Liver (tissue), 3 donors: Measurements from ENCODE around the gene PSMD12.

ENCODE experiments used
- EGR1 ChIP-seq, 2 donors: IDR thresholded peaks; 2 replicates each; pipeline ENCODE4 v1.6.1; 2016 to 2018; ENCODE audit warnings: antibody characterized with exemption in 2 of 2, low read depth in 2 of 2
- GABPA ChIP-seq, 2 donors: IDR thresholded peaks in 1 of 2; conservative IDR thresholded peaks in 1 of 2; 2 replicates each; pipeline ENCODE4 v1.6.1; 2016; ENCODE audit warnings: antibody characterized with exemption in 2 of 2, mild to moderate bottlenecking in 1 of 2, moderate library complexity in 1 of 2
- RAD21 ChIP-seq, 2 donors: IDR thresholded peaks; 2 replicates each; pipeline ENCODE4 v1.6.1; 2016; ENCODE audit warnings: antibody characterized with exemption in 2 of 2, mild to moderate bottlenecking in 2 of 2
- SP1 ChIP-seq: IDR thresholded peaks from 2 replicates; pipeline ENCODE4 v1.6.1; 2018; ENCODE audit warnings: antibody characterized with exemption, mild to moderate bottlenecking
- YY1 ChIP-seq: IDR thresholded peaks from 2 replicates; pipeline ENCODE4 v1.6.1; 2016; ENCODE audit warnings: antibody characterized with exemption, mild to moderate bottlenecking
- TF ChIP-seq, protein P1 (sequence below): fragments of 150-350 bp; IDR thresholded peaks from 2 replicates; pipeline ENCODE4 v1.5.1; 2017; ENCODE audit warnings: improper control_type of control experiment, low read depth, low read length; ENCODE audit not compliant: missing input control
- TF ChIP-seq, protein P2 (sequence below): IDR thresholded peaks from 2 replicates; pipeline ENCODE4 v1.6.1; 2016; ENCODE audit warnings: antibody characterized with exemption, mild to moderate bottlenecking
- TF ChIP-seq, protein P3 (sequence below): IDR thresholded peaks from 2 replicates; pipeline ENCODE4 v1.6.1; 2016; ENCODE audit warnings: antibody characterized with exemption
- TF ChIP-seq, protein P4 (sequence below): IDR thresholded peaks from 2 replicates; pipeline ENCODE4 v1.6.1; 2016; ENCODE audit warnings: antibody characterized with exemption
- donor health status: healthy.
- donor health status: healthy.

DNA sequence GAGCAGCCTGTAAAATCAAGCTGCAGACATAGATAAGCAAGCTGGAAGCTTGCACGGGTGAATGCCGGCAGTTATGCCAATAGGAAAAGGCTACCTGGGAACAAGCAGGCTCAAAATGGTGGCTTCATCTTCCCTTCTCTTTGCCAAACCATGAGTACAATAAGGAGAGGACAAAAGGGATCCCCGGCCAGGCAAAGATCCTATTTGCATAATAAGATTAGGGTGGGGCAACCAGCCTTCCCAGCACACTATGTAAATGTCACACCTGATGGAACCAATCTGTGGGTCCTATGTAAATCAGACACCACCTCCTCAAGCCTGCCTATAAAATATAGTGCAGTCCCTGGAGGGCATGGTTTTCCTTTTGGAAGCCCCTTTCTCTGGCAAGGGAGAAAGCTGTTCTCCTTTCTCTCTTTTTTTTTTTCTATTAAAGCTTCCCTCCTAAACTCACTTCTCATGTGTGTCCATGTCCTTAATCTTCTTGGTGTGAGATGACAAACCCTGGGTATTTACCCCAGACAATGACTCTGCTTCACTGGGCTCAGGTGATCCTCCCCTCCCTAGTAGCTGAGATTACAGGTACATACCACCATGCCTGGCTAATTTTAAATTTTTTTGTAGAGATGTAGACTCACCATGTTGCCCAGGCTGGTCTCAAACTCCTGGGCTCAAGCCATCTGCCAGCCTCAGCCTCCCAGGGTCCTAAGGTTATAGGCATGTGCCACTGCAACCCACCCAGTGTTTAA lies 44.2 kb downstream of the PSMD12 start:
- TF ChIP-seq, protein P1, sequence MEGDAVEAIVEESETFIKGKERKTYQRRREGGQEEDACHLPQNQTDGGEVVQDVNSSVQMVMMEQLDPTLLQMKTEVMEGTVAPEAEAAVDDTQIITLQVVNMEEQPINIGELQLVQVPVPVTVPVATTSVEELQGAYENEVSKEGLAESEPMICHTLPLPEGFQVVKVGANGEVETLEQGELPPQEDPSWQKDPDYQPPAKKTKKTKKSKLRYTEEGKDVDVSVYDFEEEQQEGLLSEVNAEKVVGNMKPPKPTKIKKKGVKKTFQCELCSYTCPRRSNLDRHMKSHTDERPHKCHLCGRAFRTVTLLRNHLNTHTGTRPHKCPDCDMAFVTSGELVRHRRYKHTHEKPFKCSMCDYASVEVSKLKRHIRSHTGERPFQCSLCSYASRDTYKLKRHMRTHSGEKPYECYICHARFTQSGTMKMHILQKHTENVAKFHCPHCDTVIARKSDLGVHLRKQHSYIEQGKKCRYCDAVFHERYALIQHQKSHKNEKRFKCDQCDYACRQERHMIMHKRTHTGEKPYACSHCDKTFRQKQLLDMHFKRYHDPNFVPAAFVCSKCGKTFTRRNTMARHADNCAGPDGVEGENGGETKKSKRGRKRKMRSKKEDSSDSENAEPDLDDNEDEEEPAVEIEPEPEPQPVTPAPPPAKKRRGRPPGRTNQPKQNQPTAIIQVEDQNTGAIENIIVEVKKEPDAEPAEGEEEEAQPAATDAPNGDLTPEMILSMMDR, result no peak
- TF ChIP-seq SP1, result no peak
- no peak for TF ChIP-seq GABPA (IDR thresholded peaks at IDR 0.05 in 1 of 2, conservative IDR thresholded peaks at IDR 0.05 in 1 of 2)
- TF ChIP-seq, protein P2, sequence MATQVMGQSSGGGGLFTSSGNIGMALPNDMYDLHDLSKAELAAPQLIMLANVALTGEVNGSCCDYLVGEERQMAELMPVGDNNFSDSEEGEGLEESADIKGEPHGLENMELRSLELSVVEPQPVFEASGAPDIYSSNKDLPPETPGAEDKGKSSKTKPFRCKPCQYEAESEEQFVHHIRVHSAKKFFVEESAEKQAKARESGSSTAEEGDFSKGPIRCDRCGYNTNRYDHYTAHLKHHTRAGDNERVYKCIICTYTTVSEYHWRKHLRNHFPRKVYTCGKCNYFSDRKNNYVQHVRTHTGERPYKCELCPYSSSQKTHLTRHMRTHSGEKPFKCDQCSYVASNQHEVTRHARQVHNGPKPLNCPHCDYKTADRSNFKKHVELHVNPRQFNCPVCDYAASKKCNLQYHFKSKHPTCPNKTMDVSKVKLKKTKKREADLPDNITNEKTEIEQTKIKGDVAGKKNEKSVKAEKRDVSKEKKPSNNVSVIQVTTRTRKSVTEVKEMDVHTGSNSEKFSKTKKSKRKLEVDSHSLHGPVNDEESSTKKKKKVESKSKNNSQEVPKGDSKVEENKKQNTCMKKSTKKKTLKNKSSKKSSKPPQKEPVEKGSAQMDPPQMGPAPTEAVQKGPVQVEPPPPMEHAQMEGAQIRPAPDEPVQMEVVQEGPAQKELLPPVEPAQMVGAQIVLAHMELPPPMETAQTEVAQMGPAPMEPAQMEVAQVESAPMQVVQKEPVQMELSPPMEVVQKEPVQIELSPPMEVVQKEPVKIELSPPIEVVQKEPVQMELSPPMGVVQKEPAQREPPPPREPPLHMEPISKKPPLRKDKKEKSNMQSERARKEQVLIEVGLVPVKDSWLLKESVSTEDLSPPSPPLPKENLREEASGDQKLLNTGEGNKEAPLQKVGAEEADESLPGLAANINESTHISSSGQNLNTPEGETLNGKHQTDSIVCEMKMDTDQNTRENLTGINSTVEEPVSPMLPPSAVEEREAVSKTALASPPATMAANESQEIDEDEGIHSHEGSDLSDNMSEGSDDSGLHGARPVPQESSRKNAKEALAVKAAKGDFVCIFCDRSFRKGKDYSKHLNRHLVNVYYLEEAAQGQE, result no peak
- no peak for TF ChIP-seq YY1
- TF ChIP-seq, protein P3, sequence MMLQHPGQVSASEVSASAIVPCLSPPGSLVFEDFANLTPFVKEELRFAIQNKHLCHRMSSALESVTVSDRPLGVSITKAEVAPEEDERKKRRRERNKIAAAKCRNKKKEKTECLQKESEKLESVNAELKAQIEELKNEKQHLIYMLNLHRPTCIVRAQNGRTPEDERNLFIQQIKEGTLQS, result no peak
- TF ChIP-seq, protein P4, sequence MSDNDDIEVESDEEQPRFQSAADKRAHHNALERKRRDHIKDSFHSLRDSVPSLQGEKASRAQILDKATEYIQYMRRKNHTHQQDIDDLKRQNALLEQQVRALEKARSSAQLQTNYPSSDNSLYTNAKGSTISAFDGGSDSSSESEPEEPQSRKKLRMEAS, result no peak
- no peak for TF ChIP-seq RAD21 (IDR thresholded peaks at IDR 0.05)
- no peak for TF ChIP-seq EGR1 (IDR thresholded peaks at IDR 0.05; ENCODE audit: low read depth in 2 of 2)
